H1 (cell line): ENCODE data around the gene NEDD4. TPM values are rescaled to one million over a fixed set of nuclear protein-coding genes. Genes with fewer than 3 reads are reported as not detected.
"Not testable (repeated sequence)": the region's sequence is repeated elsewhere in the genome, so short reads cannot be mapped to it uniquely, and the experiment has no call there.

Source experiments
- CTCF ChIA-PET: fragments of 300-600 bp; sonication (Branson Sonifier 250); formaldehyde crosslinking; loops from one replicate; lab custom pipeline; 2021; ENCODE audit not compliant: partially characterized antibody; lab: Charles Lee
- POLR2A ChIA-PET: fragments of 300-600 bp; sonication (Branson Sonifier 250); formaldehyde crosslinking; loops from one replicate; lab custom pipeline; 2021; ENCODE audit warnings: inconsistent platforms; ENCODE audit not compliant: partially characterized antibody; lab: Charles Lee
- DNase-seq, 2 experiments: peaks; one replicate each; pipeline versions ENCODE4 v3.0.0 to v3.0.0-alpha.2; 2010 to 2022; ENCODE audit warnings: low spot score in 2 of 2, low read depth in 1 of 2, mixed read lengths in 1 of 2
- FAIRE-seq: peaks from 2 replicates; lab custom pipeline; 2011; peaks lifted over from hg19 to GRCh38; lab: Jason Lieb, UNC
- H2AFZ ChIP-seq: 2 replicates; pipeline ENCODE4 v1.8.1; 2012; ENCODE audit warnings: low read length, inconsistent platforms
- H2AK5ac ChIP-seq: 2 replicates; pipeline ENCODE4 v1.6.1; 2013; ENCODE audit warnings: low read depth, low read length
- H2BK120ac ChIP-seq: replicated peaks from 2 replicates; pipeline ENCODE3; 2013; ENCODE audit warnings: low read depth, low read length, inconsistent platforms
- H2BK12ac ChIP-seq: 2 replicates; pipeline ENCODE4 v1.6.1; 2013; ENCODE audit warnings: low read depth, low read length
- H2BK15ac ChIP-seq: 2 replicates; pipeline ENCODE4 v1.6.1; 2013; ENCODE audit warnings: low read length
- H2BK20ac ChIP-seq: 2 replicates; pipeline ENCODE4 v1.6.1; 2013; ENCODE audit warnings: low read length
- H2BK5ac ChIP-seq: 2 replicates; pipeline ENCODE4 v1.6.1; 2013; ENCODE audit warnings: low read depth, low read length
- H3K14ac ChIP-seq: 2 replicates; pipeline ENCODE4 v1.6.1; 2013; ENCODE audit warnings: inconsistent platforms; ENCODE audit not compliant: insufficient read length
- H3K18ac ChIP-seq: 2 replicates; pipeline ENCODE4 v1.6.1; 2013; ENCODE audit warnings: low read length; ENCODE audit errors: extremely low read depth
- H3K23ac ChIP-seq: 2 replicates; pipeline ENCODE4 v1.6.1; 2013; ENCODE audit warnings: inconsistent platforms; ENCODE audit not compliant: insufficient read length
- H3K23me2 ChIP-seq: 2 replicates; pipeline ENCODE4 v1.6.1; 2013; ENCODE audit warnings: low read depth, low read length
- H3K27ac ChIP-seq: 2 replicates; pipeline ENCODE4 v1.6.1; 2011; ENCODE audit warnings: low read depth, low read length, inconsistent platforms
- H3K27me3 ChIP-seq, 4 experiments: replicated peaks in 1 of 4; 1 replicate in 1 of 4; 2 replicates in 3 of 4; pipeline versions ENCODE4 v1.6.1 to v1.8.1; 2011 to 2013; ENCODE audit warnings: low read length in 3 of 4, mild to moderate bottlenecking in 3 of 4, inconsistent platforms in 2 of 4, mixed read lengths in 2 of 4, moderate library complexity in 1 of 4; ENCODE audit not compliant: control insufficient read depth in 3 of 4, insufficient read depth in 3 of 4; ENCODE audit errors: extremely low read depth in 1 of 4
- H3K36me3 ChIP-seq, 4 experiments: 2 replicates each; pipeline versions ENCODE4 v1.6.1 to v1.8.1; 2011 to 2013; ENCODE audit warnings: mild to moderate bottlenecking in 4 of 4, low read length in 3 of 4, moderate library complexity in 2 of 4, control low read depth in 1 of 4, inconsistent platforms in 1 of 4; ENCODE audit not compliant: insufficient read depth in 4 of 4, control insufficient read depth in 2 of 4
- H3K4ac ChIP-seq: replicated peaks from 2 replicates; pipeline ENCODE3; 2013; ENCODE audit warnings: low read length, low read depth, mixed read lengths, inconsistent platforms; ENCODE audit not compliant: insufficient read length
- H3K4me1 ChIP-seq, 4 experiments: replicated peaks in 1 of 4; 1 replicate in 1 of 4; 2 replicates in 3 of 4; pipeline versions ENCODE4 v1.6.1 to v1.8.1; 2011 to 2013; ENCODE audit warnings: low read length in 3 of 4, inconsistent platforms in 2 of 4, mixed read lengths in 1 of 4; ENCODE audit not compliant: insufficient read depth in 4 of 4, control insufficient read depth in 3 of 4
- H3K4me2 ChIP-seq, 2 experiments: 2 replicates each; pipeline versions ENCODE4 v1.6.1 to v1.8.1; 2011 to 2013; ENCODE audit warnings: low read depth in 2 of 2, low read length in 2 of 2, control low read depth in 1 of 2, inconsistent platforms in 1 of 2, mild to moderate bottlenecking in 1 of 2; ENCODE audit not compliant: insufficient read depth in 1 of 2
- H3K4me3 ChIP-seq, 4 experiments: fragments of 200-600, 300-600 bp in 1 of 4; sonication (generic), shearing (Covaris generic), sonication (Bioruptor Twin) in 1 of 4; 2 replicates each; pipeline versions ENCODE4 v1.5.1 to v1.8.1; 2011 to 2016; ENCODE audit warnings: low read length in 4 of 4, low read depth in 3 of 4, control low read depth in 2 of 4, inconsistent platforms in 2 of 4, mild to moderate bottlenecking in 2 of 4, mixed read lengths in 1 of 4, moderate library complexity in 1 of 4; ENCODE audit not compliant: insufficient read depth in 2 of 4; ENCODE audit errors: extremely low read depth in 1 of 4
- H3K56ac ChIP-seq: replicated peaks from 2 replicates; pipeline ENCODE3; 2013; ENCODE audit warnings: low read depth, mild to moderate bottlenecking, mixed read lengths, low read length, inconsistent platforms; ENCODE audit not compliant: insufficient read length
- H3K79me1 ChIP-seq: 2 replicates; pipeline ENCODE4 v1.6.1; 2013; ENCODE audit warnings: low read depth, low read length, control low read depth
- H3K79me2 ChIP-seq, 2 experiments: 2 replicates each; pipeline versions ENCODE4 v1.6.1 to v1.8.1; 2012 to 2013; ENCODE audit warnings: low read length in 2 of 2, mild to moderate bottlenecking in 2 of 2, inconsistent platforms in 1 of 2; ENCODE audit not compliant: insufficient read depth in 2 of 2, control insufficient read depth in 1 of 2
- H3K9ac ChIP-seq, 4 experiments: replicated peaks in 1 of 4; 1 replicate in 1 of 4; 2 replicates in 3 of 4; pipeline versions ENCODE4 v1.6.1 to v1.8.1; 2011 to 2013; ENCODE audit warnings: low read depth in 3 of 4, low read length in 3 of 4, control low read depth in 2 of 4, mild to moderate bottlenecking in 2 of 4, moderate library complexity in 2 of 4, inconsistent platforms in 1 of 4; ENCODE audit errors: extremely low read depth in 1 of 4
- H3K9me3 ChIP-seq, 2 experiments: 2 replicates each; pipeline versions ENCODE4 v1.6.1 to v1.8.1; 2012 to 2013; ENCODE audit warnings: mild to moderate bottlenecking in 2 of 2, moderate library complexity in 2 of 2, control low read depth in 1 of 2, inconsistent platforms in 1 of 2, low read depth in 1 of 2, low read length in 1 of 2, mixed read lengths in 1 of 2; ENCODE audit not compliant: insufficient read depth in 2 of 2
- H4K20me1 ChIP-seq, 2 experiments: replicated peaks in 1 of 2; 2 replicates each; pipeline versions ENCODE3 to v1.8.1; 2011 to 2013; ENCODE audit warnings: inconsistent platforms in 2 of 2, low read length in 2 of 2, mild to moderate bottlenecking in 1 of 2; ENCODE audit not compliant: insufficient read depth in 2 of 2, control insufficient read depth in 1 of 2
- H4K5ac ChIP-seq: 2 replicates; pipeline ENCODE4 v1.6.1; 2013; ENCODE audit warnings: low read length, low read depth, mixed read lengths, inconsistent platforms; ENCODE audit not compliant: insufficient read length
- H4K8ac ChIP-seq: 2 replicates; pipeline ENCODE4 v1.8.0; 2013; ENCODE audit warnings: mild to moderate bottlenecking, moderate library complexity, low read length, inconsistent platforms; ENCODE audit not compliant: insufficient read depth; ENCODE audit errors: extremely low read depth
- H4K91ac ChIP-seq: replicated peaks from 2 replicates; pipeline ENCODE3; 2013; ENCODE audit warnings: low read length, mixed read lengths, inconsistent platforms; ENCODE audit not compliant: insufficient read length
- WGBS, 2 experiments: shearing (Covaris generic) in 1 of 2; methylation state at CpG; one replicate each; pipeline versions ENCODE4 v1.1.6 to v1.1.7; 2013 to 2015; ENCODE audit warnings: low lambda C conversion rate in 2 of 2, mixed read lengths in 2 of 2, inconsistent platforms in 1 of 2, low coverage in 1 of 2, missing lambda C conversion rate in 1 of 2; ENCODE audit not compliant: insufficient replicate concordance in 2 of 2, insufficient coverage in 1 of 2, insufficient read length in 1 of 2; ENCODE audit errors: extremely low coverage in 1 of 2, missing lambda C conversion rate in 1 of 2; 5-methylcytosine and 5-hydroxymethylcytosine counted together
- polyA plus RNA-seq, 7 experiments: library from polyadenylated mRNA; depleted of rRNA in 3 of 7; stranded (reverse) in 5 of 7; unstranded in 2 of 7; fragments of >200 nt in 5 of 7; fragments of 200-250 nt in 2 of 7; gene quantifications; 1 replicate in 5 of 7; 2 replicates in 1 of 7; 4 replicates in 1 of 7; pipeline versions ENCODE4 v1.2.1 to v1.2.3, GENCODE V29; 2011 to 2013; ENCODE audit warnings: missing spikeins in 2 of 7, mixed read lengths in 2 of 7
- total RNA-seq: library from RNA; stranded (reverse); fragmentation: NEBNext Ultra II Directional; extraction: Animal tissue kit (Norgen Biotek cat#: 25700); gene quantifications from 2 replicates; pipeline ENCODE4 v1.2.1, GENCODE V29; 2021

Gene NEDD4
- total and polyA plus RNA-seq, 2 of the 8 experiments (the other 6 are each of a cell fraction or from before 2014, with no cell fraction given) = 0.95 to 3.9 TPM

DNA sequence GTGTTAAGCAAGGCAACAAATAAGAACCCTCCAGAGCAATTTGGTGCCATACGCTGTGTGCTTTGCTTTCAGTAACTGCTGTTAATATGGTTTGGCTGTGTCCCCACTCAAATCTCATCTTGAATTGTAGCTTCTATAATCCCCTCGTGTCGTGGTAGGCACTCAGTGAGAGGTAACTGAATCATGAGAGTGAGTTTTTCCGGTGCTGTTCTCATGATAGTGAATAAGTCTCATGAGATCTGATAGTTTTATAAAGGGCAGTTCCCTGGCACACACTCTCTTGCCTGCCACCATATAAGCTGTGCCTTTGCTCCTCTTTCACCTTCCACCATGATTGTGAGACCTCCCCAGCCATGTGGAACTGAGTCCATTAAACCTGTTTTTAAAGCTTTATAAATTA lies 125.1 kb downstream of the NEDD4 start:
- FAIRE-seq, H4K20me1 ChIP-seq: not testable (repeated sequence)
- CTCF ChIA-PET = interaction anchor here (0.8 to 1.3 kb wide), 3 partner anchors 9 to 342 kb away, joined by 3 read pairs; no protein-coding TSS in a partner anchor

More for the DNA sequence above, 125.1 kb downstream of the NEDD4 start:
- not testable (repeated sequence) for H3K4me3 ChIP-seq, H2AK5ac ChIP-seq, H2BK120ac ChIP-seq, H4K8ac ChIP-seq, H3K4ac ChIP-seq, H3K9ac ChIP-seq, DNase-seq, H3K79me2 ChIP-seq, H2BK20ac ChIP-seq, H2BK12ac ChIP-seq, H3K36me3 ChIP-seq, H3K27ac ChIP-seq, H4K5ac ChIP-seq, H2AFZ ChIP-seq, H3K27me3 ChIP-seq, H3K9me3 ChIP-seq, H3K4me1 ChIP-seq, H2BK15ac ChIP-seq, H3K4me2 ChIP-seq, H3K23ac ChIP-seq, H3K23me2 ChIP-seq, H3K79me1 ChIP-seq, H3K56ac ChIP-seq, H3K18ac ChIP-seq, H3K14ac ChIP-seq, H2BK5ac ChIP-seq, H4K91ac ChIP-seq
- 93% methylated on average over 4 of the region's 4 CpGs; no CpG with 5 or more reads in 1 of the 2 experiments for WGBS, 2 experiments
- POLR2A ChIA-PET = interaction anchor here (0.6 kb wide), 2 partner anchors 9 to 310 kb away, joined by 3 to 6 read pairs; no protein-coding TSS in a partner anchor
